GM18511 (cell line): ENCODE data around the gene TPST2.
"Not testable (repeated sequence)": the region's sequence is repeated elsewhere in the genome, so short reads cannot be mapped to it uniquely, and the experiment has no call there.

ENCODE experiments used
- ATAC-seq: cut with Tn5 transposase; IDR thresholded peaks from one replicate; pipeline ENCODE4 v1.9.1; 2021; ENCODE audit warnings: mild to moderate bottlenecking, moderate library complexity; ENCODE audit not compliant: unreplicated experiment

TPST2 gene

DNA sequence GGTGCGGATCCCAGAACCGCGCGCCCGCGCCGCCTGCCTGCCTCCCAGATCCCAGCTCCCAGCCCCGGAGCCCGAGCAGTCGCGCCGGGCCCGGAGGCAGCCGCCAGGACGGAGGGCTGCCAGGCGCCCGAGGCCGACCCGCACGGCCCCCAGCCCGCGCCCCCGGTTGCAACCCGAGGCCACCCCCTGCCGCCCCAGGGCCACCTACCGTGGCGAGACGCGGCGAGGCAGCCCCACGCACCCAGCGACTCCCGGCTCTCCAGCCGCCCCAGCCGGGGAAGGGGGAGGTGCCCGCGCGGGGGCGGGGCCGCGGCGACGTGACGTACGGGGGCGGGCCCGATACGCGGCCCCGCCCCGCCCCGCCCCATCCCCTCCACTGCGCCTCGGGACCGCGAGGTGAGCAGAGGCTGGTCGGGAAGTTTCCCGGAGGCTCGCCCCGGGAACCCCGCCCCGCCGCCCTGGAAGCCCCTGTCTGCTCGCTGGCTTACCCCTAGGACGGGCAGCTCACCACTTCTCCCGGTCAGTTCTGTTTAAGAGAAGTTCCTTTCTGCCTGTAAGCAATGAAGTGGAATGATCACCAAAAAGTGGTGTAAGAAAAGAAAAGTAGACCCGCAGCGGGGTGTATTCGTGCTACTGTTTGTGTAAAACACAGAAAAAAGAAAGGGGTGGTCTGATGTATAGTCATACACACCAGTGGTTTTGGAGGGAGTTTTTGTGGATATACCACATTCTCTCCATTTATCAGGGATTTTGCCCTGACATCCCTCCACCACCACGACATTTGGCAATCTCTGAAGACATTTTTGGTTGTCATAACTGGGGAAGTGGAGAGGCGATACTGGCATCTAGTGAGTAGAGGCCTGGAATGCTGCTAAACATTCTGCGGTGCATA lies at the start of gene TPST2:
Gene TPST2 (minus strand): TSS at position 288 of the 892 bp plus-strand sequence. CDS start 48,502 bp downstream, outside the sequence.
- peak; percentile 75 for ATAC-seq

DNA sequence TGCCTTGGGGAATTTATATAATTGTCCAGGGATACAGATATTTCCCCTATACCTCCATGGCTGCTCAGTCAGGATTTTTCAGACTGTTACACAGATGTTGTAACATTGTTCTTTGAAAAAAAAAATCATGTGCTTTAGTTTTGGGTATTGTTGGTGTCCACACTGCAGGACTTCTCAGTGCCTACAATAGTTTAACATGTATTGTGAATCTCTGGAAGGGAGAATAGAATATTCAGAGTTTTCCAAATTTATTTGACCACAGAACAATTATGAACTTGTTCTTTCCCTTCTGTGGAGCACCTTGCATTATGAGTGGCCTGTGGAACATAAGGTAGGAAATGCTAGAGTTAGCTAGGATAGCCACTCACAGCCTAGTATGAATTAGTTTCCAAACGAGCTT lies 46.4 kb upstream of the TPST2 start:
- no peak for ATAC-seq

DNA sequence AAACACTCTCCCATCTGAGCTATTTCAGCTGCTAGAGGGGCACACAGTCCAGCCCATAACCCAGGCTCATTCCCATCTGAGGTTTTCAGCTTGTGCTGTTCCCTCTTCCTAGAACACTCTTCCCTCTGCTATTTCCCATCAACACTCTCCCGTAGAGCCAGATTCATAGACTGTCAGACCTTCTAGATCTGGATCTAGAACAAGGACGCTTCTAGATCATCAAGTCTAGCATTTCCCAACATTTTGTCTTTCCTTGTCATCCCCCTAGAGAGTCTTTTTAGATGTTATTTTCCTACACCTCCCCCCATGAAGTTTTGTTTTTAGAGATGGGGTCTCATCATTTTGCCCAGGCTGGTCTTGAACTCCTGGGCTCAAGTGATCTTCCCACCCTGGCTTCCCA lies 45.2 kb upstream of the TPST2 start:
- ATAC-seq = no peak

DNA sequence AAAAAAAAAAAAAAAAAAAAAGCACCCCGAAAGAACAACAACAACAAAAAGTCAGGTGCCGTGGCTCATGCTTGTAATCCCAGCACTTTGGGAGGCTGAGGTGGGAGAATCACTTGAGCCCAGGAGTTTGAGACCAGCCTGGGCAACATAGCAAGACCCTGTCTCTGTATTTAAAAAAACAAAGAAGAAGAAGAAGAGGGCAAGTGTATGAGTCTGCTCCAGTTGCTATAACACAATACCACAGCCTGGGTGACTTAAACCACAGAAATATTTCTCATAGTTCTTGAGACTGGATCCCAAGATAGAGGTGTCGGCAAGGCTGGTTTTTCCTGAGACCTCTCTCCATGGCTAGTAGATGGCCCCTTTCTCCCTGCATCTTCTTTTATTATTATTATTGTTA lies 44.3 kb upstream of the TPST2 start:
- no peak for ATAC-seq

DNA sequence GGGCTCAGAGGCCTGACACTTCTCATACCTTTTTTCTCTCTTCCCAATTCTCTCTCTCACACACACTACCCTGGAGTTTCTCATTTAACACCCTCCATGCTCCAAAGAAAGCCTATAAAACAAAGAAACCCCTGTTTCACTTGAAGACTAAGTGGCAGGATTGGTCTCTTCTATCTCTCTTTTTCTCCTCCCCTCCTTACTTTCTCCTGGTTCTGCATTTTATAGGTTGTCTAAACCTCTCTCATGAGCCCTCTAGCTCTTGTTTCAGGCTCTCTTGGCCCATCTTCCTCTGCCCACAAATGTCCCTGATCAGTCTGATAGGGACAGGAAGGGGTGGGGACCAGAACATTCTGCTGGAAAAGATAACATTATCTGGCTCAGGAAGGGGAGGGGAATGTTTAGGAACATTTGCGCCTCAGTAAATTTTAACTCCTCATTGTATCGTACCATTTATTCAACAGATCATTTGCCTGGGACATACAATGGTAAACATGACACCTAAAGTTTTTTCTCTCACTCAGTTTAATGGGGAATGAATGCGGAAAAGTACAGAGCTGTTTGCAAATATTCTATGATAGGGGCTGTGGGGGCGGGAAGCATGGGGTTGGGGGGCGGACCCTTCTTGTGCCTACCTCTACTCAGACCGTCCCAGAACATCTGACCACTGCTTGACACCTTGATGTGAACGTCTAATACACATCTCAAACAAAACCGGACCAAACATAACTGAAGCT lies 42.7 kb upstream of the TPST2 start:
- no peak for ATAC-seq

DNA sequence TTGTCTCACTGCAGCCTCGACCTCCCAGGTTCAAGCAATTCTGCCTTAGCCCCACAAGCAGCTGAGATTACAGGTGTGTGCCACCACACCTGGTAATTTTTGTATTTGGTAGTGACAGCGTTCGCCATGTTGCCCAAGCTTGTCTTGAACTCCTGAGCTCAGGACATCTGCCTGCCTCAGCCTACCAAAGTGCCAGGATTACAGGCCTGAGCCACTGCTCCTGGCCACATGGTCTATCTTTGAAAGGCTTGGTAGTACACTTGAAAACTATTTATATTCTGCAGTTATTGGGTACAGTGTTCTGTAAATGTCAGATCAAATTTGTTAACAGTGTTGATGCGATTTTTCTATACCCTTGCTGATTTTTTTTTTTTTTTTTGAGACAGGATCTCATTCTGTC lies 41.4 kb upstream of the TPST2 start:
- no peak for ATAC-seq

DNA sequence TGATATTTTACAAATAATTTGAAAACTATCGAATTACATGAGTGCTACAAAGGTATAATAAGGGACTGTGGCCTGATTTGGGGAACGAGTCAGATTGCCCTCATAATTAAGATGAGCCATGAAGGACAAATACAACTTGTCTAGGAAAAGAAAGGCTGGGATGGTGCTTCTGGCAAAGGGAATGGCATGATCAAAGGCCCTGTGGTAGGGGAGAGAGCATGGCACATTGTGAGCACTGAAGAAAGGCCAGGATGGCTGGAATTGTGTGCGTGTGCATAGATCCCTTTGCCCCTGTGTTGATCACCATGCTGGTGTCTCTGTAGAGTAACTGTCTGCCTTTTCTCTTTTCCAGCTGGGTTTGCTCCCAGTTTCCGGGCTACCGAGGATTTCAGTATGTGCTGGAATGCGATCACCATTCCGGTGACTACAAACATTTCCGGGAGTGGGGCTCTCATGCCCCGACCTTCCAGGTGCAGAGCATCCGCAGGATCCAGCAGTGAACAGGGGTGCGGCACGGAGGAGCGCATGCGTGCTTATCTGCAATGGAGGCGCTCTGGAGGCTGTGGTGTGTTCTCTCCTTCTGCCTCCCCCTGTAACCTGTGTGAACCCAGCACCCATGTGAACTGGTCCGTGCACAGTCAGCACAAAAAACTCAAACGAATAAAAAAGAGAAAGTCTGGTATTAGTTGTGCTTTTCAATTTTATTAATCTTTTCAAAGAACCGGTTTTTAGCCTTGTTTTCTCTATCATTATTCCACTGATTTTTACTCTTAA lies 40.2 kb upstream of the TPST2 start:
- no peak for ATAC-seq

DNA sequence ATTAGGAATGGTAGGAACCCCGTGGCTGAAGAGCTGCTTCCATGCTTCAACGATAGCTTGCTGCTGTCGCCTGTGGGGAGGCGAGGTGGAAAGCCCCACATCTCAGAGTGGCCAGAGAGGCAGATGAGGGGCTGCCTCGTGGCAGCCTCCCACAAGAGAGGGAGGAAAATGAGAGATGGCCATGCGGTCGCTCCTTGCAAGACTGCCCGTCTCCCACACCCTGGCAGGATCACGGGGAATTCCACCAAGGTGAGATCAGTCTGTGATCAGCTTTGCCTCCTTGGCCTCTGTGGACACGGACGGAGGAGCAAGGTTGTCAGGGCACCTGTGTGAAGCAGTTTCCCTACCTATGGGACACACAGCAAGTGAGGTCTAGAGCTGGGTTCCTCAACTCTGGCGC lies 34.9 kb upstream of the TPST2 start:
- ATAC-seq = no peak

DNA sequence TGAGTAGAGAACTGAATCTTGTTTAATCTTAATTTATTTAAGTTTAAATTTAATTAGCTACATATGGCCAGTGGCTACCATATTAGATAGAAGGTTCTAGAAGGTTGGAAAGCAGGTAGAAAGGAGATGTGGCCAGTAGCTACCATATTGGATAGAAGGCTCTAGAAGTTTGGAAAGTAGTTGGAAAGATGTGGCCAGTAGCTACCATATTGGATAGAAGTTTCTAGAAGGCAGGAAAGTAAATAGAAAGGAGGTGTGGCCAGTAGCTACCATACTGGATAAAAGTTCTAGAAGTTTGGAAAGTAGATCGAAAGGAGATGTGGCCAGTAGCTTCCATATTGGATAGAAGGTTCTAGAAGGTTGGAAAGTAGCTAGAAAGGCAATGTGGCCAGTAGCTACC lies 34.1 kb upstream of the TPST2 start:
- no peak for ATAC-seq

DNA sequence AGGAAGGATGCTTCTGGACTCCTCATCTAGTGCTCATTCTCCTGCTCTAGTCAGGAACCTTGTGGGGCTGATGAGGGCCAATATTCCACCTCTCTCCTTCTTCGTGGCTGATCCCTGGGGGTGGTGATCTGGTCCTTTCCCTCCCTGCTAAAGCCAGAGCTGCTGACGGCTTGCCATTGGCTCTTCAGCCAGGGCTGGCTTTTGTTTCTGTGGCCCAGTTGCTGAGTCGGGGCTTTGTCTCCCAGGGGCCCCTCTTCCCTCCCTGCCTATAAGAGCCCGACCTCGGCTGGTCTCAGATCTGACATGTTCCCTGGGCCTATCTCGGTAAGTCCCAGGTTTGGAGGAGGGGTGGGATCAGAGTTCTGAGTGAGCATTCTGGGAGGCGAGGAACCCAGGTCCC lies 31.7 kb upstream of the TPST2 start, which contains the start of gene CRYBA4:
Gene CRYBA4 (plus strand): TSS at position 301 of the 400 bp plus-strand sequence. CDS start 634 bp downstream, outside the sequence.
- ATAC-seq = no peak

DNA sequence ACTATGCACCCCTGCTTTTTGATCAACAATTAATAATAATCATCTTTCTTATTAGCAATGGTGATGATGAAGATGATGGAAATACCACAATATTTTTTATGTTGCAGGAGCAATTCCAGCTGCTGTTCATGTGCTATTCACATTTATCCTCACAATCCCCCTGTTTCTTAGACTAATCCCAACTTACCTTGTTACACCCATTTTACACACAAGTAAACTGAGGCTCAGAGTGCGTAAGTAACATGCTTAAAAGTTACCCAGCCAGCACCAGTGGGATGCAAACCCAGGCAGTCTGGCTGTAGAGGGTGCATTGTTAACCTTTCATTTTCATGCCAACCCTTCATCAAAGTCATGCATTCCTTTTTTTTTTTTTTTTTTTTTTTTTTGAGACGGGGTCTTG lies 30.3 kb upstream of the TPST2 start:
- no peak for ATAC-seq

DNA sequence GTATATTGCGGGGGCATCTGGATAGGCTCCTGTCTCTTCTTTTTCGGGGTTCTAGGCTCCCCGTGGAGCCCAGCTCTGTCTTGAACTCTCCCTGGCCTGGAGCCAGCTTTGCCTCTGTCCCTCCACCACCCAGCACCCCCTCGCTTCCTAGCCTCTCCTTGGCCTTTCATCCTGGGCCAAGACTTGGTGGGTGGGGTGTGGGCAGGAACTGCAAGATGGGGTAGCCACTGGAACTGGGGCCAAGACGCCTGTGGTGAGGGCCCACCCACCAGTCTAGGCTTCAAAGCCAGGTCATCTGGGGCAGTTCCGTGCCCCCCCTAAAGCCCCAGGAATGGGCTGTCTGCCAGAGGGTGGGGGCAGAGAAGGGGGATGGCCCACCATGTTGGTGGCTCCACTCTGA lies 29.6 kb upstream of the TPST2 start:
- ATAC-seq = no peak

DNA sequence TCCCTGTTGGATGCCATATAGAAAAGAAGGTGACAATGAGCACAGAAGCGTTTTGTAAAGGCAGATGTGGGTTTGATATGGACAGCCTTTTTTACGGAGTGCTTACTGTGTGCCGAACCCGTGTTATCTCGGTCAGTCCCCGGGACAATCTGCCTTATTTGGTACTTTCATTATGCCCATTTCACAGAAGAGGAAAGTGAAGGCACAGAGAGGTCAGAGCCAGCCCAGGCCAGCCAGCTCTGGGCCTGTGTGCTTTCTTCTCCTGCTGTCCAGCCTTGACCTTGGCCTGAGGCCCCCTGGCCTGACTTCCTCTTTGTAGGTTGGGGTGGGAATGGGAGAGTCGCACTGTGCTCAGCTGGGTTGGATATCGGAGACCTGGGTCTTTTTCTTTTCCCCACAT lies 28.5 kb upstream of the TPST2 start:
- ATAC-seq = no peak

DNA sequence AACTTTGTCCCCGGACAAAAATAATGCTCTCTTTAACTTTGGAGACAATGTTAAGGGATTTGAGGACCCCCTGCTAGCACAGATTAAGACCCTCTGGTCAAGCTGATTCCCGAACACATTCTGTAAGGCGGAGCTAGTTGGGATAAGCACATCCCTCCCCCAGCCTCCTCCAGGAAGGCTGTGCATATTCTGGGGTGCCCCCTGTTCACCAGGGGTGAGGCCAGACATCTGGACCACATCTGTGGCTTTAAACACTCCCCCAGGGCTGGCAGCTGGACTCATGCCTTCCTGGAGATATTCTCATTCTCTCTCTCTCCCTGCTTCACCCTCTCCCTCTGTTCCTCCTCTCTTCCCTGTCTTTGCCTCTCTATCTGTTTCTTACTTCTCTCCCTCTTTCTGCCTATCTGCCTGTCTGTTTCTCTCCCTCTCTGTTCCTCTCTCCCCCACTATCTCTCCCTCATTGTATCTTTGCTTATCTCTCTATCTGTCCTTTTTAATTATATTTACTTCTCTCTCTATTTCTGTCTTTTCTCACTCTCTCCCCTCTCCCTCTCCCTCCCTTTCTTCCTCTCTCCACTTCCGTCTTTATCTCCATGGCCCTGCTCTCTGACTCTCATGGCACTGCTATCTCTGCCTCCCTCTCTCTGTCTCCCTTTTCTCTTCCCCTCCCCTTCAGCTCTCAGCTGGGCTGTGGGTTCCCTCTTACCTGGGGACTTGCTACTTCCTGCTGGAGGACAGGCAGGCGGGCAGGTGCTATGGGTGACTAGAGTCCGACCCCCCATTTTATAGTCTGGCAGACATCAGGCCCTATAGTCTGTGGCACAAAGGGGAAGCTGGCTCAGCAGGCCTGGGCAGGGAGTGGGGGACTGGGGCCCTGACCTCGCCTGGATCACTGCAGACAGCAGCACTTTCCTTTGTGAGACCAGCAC lies 27.6 kb upstream of the TPST2 start, which contains the start of gene CRYBB1:
Gene CRYBB1 (minus strand): TSS at position 757 of the 929 bp plus-strand sequence. CDS start 1,708 bp downstream, outside the sequence.
- ATAC-seq = no peak

DNA sequence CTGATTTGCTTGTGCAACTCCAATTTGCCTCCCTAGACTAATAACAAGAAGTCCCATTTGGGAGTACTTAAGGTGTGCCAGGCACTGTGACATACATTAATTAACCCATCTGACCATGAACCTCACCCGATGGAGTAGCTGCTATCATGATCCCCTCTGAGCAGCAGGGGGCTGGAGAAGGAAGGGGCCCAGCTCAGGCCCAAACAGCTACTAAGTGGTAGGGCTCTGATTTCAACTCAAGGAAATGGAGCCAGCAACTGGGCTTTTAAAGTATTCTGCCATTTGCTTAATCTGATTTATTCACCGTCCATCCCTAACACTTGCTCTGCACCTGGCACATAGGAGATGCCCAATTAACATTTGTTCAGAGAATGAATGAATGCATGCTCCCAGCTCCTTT lies 26.7 kb upstream of the TPST2 start:
- no peak for ATAC-seq

DNA sequence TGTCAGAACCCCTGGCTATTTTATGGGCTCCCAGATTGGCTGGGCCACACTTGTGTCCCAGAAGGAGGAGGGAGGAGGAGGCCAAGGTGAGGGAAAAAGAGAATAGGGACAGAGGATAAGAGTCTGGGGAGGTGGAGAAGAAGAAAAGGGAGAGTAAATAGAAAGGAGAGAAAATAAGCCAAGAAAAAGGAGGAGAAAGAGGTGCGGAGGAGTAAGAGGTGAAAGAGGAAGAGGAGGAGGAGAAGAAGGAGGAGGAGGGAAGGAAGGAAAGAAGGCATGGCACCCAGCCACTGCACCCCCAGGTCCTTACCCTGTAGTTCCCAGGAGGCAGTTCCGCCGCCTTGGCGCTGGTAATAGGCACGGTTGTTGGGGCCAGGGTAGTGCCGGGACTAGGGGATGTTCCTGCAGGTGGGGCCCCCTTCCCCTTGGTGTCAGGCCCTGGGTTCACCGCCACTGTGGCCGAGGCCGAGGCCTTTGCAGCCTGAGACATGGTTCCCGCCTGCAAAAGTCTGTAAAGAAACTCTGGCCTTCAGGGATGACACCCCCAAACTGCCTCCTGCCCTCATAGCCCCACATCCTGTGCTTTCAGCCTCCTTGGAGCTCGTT lies 26.0 kb upstream of the TPST2 start:
- no peak for ATAC-seq

DNA sequence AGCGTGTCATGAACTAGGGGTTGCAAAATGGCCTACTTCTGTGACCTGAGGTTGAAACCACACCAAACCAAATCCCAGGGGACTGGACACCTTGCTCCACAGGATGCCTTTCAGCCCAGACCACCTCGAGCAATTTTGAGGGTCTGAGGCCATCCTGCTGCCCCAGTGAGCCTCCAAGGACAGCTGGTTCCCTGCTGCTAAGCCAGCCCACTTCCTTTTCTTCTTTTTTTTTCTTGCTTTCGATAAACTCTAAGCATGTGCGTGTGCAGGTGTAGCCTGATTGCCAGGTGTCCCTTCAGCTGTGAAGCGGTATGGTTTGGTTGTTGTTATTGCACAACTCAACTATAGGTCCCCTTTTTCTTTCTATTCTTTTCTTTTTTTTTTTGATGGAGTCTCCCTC lies 25.2 kb upstream of the TPST2 start:
- peak; percentile 62 for ATAC-seq

DNA sequence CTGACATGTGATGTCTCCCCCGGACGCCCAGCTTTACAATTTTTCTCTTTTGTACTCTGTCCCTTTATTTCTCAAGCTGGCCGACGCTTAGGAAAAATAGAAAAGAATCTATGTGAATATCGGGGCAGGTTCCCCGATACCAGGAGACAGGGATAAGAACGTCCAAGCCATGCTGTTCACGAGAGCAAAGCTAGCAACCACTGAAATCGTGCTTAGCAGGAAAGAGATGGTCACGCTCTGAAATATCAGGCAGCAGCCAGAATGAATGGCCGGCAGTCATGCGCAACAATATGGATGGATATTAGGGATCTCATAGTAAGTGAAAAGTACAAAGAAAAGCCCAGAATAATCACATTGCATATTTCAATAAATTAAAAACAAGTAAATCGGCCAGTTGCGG lies 24.4 kb upstream of the TPST2 start:
- no peak for ATAC-seq

DNA sequence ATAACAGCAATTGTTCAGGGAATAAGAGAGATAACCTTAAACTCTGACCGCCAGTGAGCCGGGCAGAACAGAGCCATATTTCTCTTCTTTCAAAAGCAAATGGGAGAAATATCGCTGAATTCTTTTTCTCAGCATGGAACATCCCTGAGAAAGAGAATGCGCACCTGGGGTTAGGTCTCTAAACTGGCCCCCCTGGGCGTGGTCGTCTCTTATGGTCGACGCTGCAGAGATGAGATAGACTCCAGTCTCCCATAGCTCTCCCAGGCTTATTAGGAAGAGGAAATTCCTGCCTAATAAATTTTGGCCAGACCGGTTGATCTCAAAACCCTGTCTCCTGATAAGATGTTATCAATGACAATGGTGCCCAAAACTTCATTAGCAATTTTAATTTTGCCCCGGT lies 23.8 kb upstream of the TPST2 start:
- not testable (repeated sequence) for ATAC-seq

DNA sequence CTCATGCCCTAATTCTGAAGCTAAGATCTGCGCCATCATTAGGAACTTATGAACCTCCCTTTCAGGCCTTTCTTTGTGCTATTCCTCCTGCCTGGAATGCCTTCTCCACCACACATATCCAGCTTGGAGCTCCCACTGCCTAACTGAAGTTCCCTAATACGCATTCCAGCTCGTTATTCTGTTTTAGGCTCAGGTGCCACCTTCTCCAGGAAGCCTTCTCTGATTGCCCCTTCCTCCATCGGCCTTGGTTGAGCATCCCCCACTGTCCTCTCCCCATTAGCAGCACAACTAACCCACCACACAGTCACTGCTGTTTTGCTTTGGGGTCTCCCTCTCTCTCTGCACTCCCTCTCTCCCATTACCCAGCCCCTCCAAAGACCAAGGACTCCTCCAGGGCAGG lies 22.7 kb upstream of the TPST2 start:
- no peak for ATAC-seq
